HepG2 (cell line): Measurements from ENCODE around the gene SLC35B2. TPM values are rescaled to one million over a fixed set of nuclear protein-coding genes. Genes with fewer than 3 reads are reported as not detected.
A peak's percentile ranks its signal among the peaks of the same experiment; 100 is the strongest.

ENCODE experiments used
- CBX2 ChIP-seq, 2 experiments: fragments of 200-600 bp in 1 of 2; sonication (generic); formaldehyde crosslinking in 1 of 2; IDR thresholded peaks; 2 replicates each; pipeline versions ENCODE4 v1.7.0 to v1.8.1; 2018 to 2022; ENCODE audit warnings: low read depth in 2 of 2, low read length in 1 of 2, mild to moderate bottlenecking in 1 of 2, missing genetic modification reagents in 1 of 2
- DMAP1 ChIP-seq: IDR thresholded peaks from 2 replicates; pipeline ENCODE4 v1.6.1; 2016
- FOSL1 ChIP-seq: sonication (generic); formaldehyde crosslinking; IDR thresholded peaks from 2 replicates; pipeline ENCODE4 v1.9.0; 2021; ENCODE audit warnings: missing genetic modification reagents, borderline replicate concordance
- FOXA3 ChIP-seq: IDR thresholded peaks from 2 replicates; pipeline ENCODE4 v1.6.1; 2016; ENCODE audit warnings: missing genetic modification reagents, missing compliant biosample characterization
- FOXO4 ChIP-seq: sonication (generic); formaldehyde crosslinking; conservative IDR thresholded peaks from 2 replicates; pipeline ENCODE4 v1.8.1; 2023; ENCODE audit warnings: missing genetic modification reagents
- IRF1 ChIP-seq: sonication (generic); formaldehyde crosslinking; IDR thresholded peaks from 2 replicates; pipeline ENCODE4 v1.4.0; 2020; ENCODE audit warnings: low read depth, mild to moderate bottlenecking, missing genetic modification reagents
- KAT2B ChIP-seq: fragments of 150-350 bp; IDR thresholded peaks from 2 replicates; pipeline ENCODE4 v1.6.1; 2014; ENCODE audit warnings: low read depth, low read length, borderline replicate concordance
- KLF12 ChIP-seq: sonication (generic); formaldehyde crosslinking; IDR thresholded peaks from 2 replicates; pipeline ENCODE4 v1.4.0; 2020; ENCODE audit warnings: missing genetic modification reagents, borderline replicate concordance
- MEIS2 ChIP-seq: sonication (generic); formaldehyde crosslinking; IDR thresholded peaks from 2 replicates; pipeline ENCODE4 v1.9.0; 2021; ENCODE audit warnings: mild to moderate bottlenecking, missing genetic modification reagents
- SP5 ChIP-seq: IDR thresholded peaks from 2 replicates; pipeline ENCODE4 v1.6.1; 2016; ENCODE audit warnings: low read depth, borderline replicate concordance
- ZNF18 ChIP-seq: sonication (generic); formaldehyde crosslinking; IDR thresholded peaks from 2 replicates; pipeline ENCODE4 v1.8.0; 2022; ENCODE audit warnings: mild to moderate bottlenecking, missing genetic modification reagents; ENCODE audit not compliant: insufficient replicate concordance
- ZNF280D ChIP-seq: sonication (generic); formaldehyde crosslinking; IDR thresholded peaks from 2 replicates; pipeline ENCODE4 v1.5.1; 2020; ENCODE audit warnings: mild to moderate bottlenecking, missing genetic modification reagents
- ZNF331 ChIP-seq: sonication (generic); formaldehyde crosslinking; IDR thresholded peaks from 2 replicates; pipeline ENCODE4 v1.4.0; 2020; ENCODE audit warnings: missing genetic modification reagents
- ZNF354B ChIP-seq: sonication (generic); formaldehyde crosslinking; IDR thresholded peaks from 2 replicates; pipeline ENCODE4 v1.8.0; 2022; ENCODE audit warnings: mild to moderate bottlenecking, missing genetic modification reagents
- ZNF660 ChIP-seq: sonication (generic); formaldehyde crosslinking; IDR thresholded peaks from 2 replicates; pipeline ENCODE4 v1.5.1; 2020; ENCODE audit warnings: mild to moderate bottlenecking, low read depth, missing genetic modification reagents, borderline replicate concordance
- ZNF850 ChIP-seq: sonication (generic); formaldehyde crosslinking; conservative IDR thresholded peaks from 2 replicates; pipeline ENCODE4 v1.9.0; 2021; ENCODE audit warnings: mild to moderate bottlenecking, missing genetic modification reagents
- ZSCAN12 ChIP-seq: sonication (generic); formaldehyde crosslinking; IDR thresholded peaks from 2 replicates; pipeline ENCODE4 v1.9.0; 2021; ENCODE audit warnings: mild to moderate bottlenecking, missing genetic modification reagents
- polyA plus RNA-seq, 8 experiments: library from polyadenylated mRNA; depleted of rRNA in 3 of 8; stranded (reverse) in 7 of 8; unstranded in 1 of 8; fragments of >200 nt; fragmentation: Illumina TruSeq in 4 of 8; extraction: Trizol in 4 of 8; gene quantifications; 2 replicates each; pipeline versions ENCODE4 v1.2.1 to v1.2.3, GENCODE V29; 2011 to 2016; ENCODE audit warnings: low read depth in 4 of 8, missing spikeins in 1 of 8, mixed read lengths in 1 of 8; ENCODE audit not compliant: insufficient read depth in 1 of 8
- total RNA-seq, 5 experiments: library from RNA; depleted of rRNA; stranded (reverse); fragments of >200 nt; fragmentation: Illumina TruSeq; extraction: Trizol; gene quantifications; 2 replicates each; pipeline ENCODE4 v1.2.3, GENCODE V29; 2016; ENCODE audit warnings: low read depth in 1 of 5
- TF ChIP-seq, protein P1 (sequence below): IDR thresholded peaks from 2 replicates; pipeline ENCODE4 v1.6.1; 2018; ENCODE audit warnings: missing genetic modification reagents
- TF ChIP-seq, protein P2 (sequence below): sonication (generic); formaldehyde crosslinking; IDR thresholded peaks from 2 replicates; pipeline ENCODE4 v1.5.0; 2020; ENCODE audit warnings: mild to moderate bottlenecking, missing genetic modification reagents

Gene SLC35B2
- total and polyA plus RNA-seq, 2 of the 13 experiments (the other 11 are each of a cell fraction or from before 2014, with no cell fraction given), result 61.1 to 148 TPM

GRCh38 chr6:44268095-44268628 lies 10.8 kb upstream of the SLC35B2 start (continued):
- TF ChIP-seq FOXA3 (CRISPR knock-in tag) (0 out of 2 replicates have a peak, but pooled peaks have one; percentile 12), SP5 (CRISPR knock-in tag) (peak; percentile 7; the same call in 1 of the 2 replicates), ZNF331 (CRISPR knock-in tag) (no peak), KAT2B (no peak), ZNF850 (CRISPR knock-in tag) (no peak), KLF12 (CRISPR knock-in tag) (no peak), FOSL1 (CRISPR knock-in tag) (no peak), IRF1 (no peak), ZSCAN12 (CRISPR knock-in tag) (no peak), CBX2 (IDR thresholded peaks at IDR 0.05; ENCODE audit: low read depth, low read length) (no peak), CBX2 (CRISPR knock-in tag; IDR thresholded peaks at IDR 0.05; ENCODE audit: low read depth) (no peak), ZNF280D (CRISPR knock-in tag) (0 out of 2 replicates have a peak, but pooled peaks have one; percentile 46), ZNF660 (CRISPR knock-in tag) (no peak), MEIS2 (CRISPR knock-in tag) (peak; percentile 39; the same call in 1 of the 2 replicates), FOXO4 (no peak), ZNF354B (CRISPR knock-in tag) (no peak), DMAP1 (CRISPR knock-in tag) (no peak), ZNF18 (no peak)
- TF ChIP-seq, protein P1, sequence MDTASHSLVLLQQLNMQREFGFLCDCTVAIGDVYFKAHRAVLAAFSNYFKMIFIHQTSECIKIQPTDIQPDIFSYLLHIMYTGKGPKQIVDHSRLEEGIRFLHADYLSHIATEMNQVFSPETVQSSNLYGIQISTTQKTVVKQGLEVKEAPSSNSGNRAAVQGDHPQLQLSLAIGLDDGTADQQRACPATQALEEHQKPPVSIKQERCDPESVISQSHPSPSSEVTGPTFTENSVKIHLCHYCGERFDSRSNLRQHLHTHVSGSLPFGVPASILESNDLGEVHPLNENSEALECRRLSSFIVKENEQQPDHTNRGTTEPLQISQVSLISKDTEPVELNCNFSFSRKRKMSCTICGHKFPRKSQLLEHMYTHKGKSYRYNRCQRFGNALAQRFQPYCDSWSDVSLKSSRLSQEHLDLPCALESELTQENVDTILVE (CRISPR knock-in tag), result peak; percentile 62; the same call in 1 of the 2 replicates
- TF ChIP-seq, protein P2, sequence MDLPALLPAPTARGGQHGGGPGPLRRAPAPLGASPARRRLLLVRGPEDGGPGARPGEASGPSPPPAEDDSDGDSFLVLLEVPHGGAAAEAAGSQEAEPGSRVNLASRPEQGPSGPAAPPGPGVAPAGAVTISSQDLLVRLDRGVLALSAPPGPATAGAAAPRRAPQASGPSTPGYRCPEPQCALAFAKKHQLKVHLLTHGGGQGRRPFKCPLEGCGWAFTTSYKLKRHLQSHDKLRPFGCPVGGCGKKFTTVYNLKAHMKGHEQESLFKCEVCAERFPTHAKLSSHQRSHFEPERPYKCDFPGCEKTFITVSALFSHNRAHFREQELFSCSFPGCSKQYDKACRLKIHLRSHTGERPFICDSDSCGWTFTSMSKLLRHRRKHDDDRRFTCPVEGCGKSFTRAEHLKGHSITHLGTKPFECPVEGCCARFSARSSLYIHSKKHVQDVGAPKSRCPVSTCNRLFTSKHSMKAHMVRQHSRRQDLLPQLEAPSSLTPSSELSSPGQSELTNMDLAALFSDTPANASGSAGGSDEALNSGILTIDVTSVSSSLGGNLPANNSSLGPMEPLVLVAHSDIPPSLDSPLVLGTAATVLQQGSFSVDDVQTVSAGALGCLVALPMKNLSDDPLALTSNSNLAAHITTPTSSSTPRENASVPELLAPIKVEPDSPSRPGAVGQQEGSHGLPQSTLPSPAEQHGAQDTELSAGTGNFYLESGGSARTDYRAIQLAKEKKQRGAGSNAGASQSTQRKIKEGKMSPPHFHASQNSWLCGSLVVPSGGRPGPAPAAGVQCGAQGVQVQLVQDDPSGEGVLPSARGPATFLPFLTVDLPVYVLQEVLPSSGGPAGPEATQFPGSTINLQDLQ (CRISPR knock-in tag), result no peak
